DOHH2 (cell line): ENCODE results near the gene TTYH1.
A peak's percentile ranks its signal among the peaks of the same experiment; 100 is the strongest.

ENCODE experiments used
- H3F3A ChIP-seq: fragments of 200-600 bp; sonication (generic), shearing (Covaris generic); 2 replicates; pipeline ENCODE4 v1.6.0; 2016; ENCODE audit warnings: antibody characterized with exemption, mild to moderate bottlenecking; ENCODE audit not compliant: control insufficient read depth, insufficient read depth
- H3K27ac ChIP-seq: fragments of 200-600 bp; sonication (generic); 2 replicates; pipeline ENCODE4 v1.5.1; 2014; ENCODE audit warnings: low read depth, mild to moderate bottlenecking, low read length, moderate library complexity
- H3K27me3 ChIP-seq: fragments of 200-600 bp; sonication (generic); 2 replicates; pipeline ENCODE4 v1.6.1; 2014; ENCODE audit warnings: mild to moderate bottlenecking, low read length, mixed read lengths; ENCODE audit not compliant: control insufficient read depth
- H3K36me3 ChIP-seq: fragments of 200-600 bp; sonication (generic); 2 replicates; pipeline ENCODE4 v1.6.1; 2014; ENCODE audit warnings: mild to moderate bottlenecking, low read length, moderate library complexity, mixed read lengths; ENCODE audit not compliant: control insufficient read depth
- H3K4me1 ChIP-seq: fragments of 200-600 bp; sonication (generic); 2 replicates; pipeline ENCODE4 v1.6.1; 2014; ENCODE audit warnings: mild to moderate bottlenecking, low read length, mixed read lengths; ENCODE audit not compliant: control insufficient read depth
- H3K4me2 ChIP-seq: fragments of 200-600 bp; sonication (generic); 2 replicates; pipeline ENCODE4 v1.6.0; 2014; ENCODE audit warnings: mild to moderate bottlenecking, low read length, moderate library complexity
- H3K4me3 ChIP-seq: fragments of 200-600 bp; sonication (generic); 2 replicates; pipeline ENCODE4 v1.5.1; 2014; ENCODE audit warnings: mild to moderate bottlenecking, low read length, mixed read lengths
- H3K79me2 ChIP-seq: fragments of 200-600 bp; sonication (generic); 2 replicates; pipeline ENCODE4 v1.6.1; 2014; ENCODE audit warnings: mild to moderate bottlenecking, low read length, mixed read lengths; ENCODE audit not compliant: control insufficient read depth
- H3K9me2 ChIP-seq: fragments of 200-600 bp; sonication (generic); replicated peaks from 2 replicates; pipeline ENCODE4 v1.6.1; 2014; ENCODE audit warnings: mild to moderate bottlenecking, low read length, mixed read lengths; ENCODE audit not compliant: control insufficient read depth
- H3K9me3 ChIP-seq: fragments of 200-600 bp; sonication (generic); 2 replicates; pipeline ENCODE4 v1.6.1; 2014; ENCODE audit warnings: antibody characterized with exemption, low read length, mixed read lengths; ENCODE audit not compliant: control insufficient read depth, insufficient read depth
- H4K20me1 ChIP-seq: fragments of 200-600 bp; sonication (generic); 2 replicates; pipeline ENCODE4 v1.6.0; 2014; ENCODE audit warnings: low read depth, mild to moderate bottlenecking, antibody characterized with exemption, low read length, moderate library complexity; ENCODE audit not compliant: control insufficient read depth, insufficient read depth
- EZH2phosphoT487 ChIP-seq: fragments of 200-600 bp; sonication (generic); IDR thresholded peaks from 2 replicates; pipeline ENCODE4 v1.6.1; 2017; ENCODE audit warnings: borderline replicate concordance, mild to moderate bottlenecking, antibody characterized with exemption, low read length, moderate library complexity, mixed read lengths
- TF ChIP-seq, protein P1 (sequence below): fragments of 200-600 bp; sonication (generic); IDR thresholded peaks from one replicate; pipeline ENCODE4 v1.5.1; 2014; ENCODE audit warnings: antibody characterized with exemption, mild to moderate bottlenecking, low read depth, low read length; ENCODE audit not compliant: poor library complexity, severe bottlenecking

TTYH1 gene

DNA sequence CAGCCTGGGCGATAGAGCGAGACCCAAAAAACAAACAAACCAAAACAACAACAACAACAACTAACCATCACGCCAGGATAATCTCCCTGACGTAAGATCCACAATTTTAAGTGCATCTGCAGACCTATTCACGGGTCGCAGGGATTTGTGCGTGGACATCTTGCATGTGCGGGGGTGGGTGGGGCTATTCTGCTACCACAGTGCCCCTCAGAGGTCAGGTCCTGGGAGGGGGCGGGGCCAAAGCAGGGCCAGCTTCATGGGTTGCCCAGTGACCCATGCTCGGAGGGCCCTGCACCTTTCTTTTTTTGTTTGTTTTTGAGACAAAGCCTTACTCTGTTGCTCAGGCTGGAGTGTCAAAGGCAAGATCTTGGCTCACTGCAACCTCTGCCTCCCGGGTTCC is 60.4 kb downstream of the TTYH1 start:
- Histone ChIP-seq H3K4me1 (peaks cover 6% of the 10 kb centered on the region), H3F3A (no peaks in the 10 kb centered on the region), H3K4me2 (no peak overlapping the region), H3K9me3 (no peaks in the 10 kb centered on the region), H4K20me1 (no peaks in the 10 kb centered on the region), H3K79me2 (no peaks in the 10 kb centered on the region), H3K9me2 (no peaks in the 10 kb centered on the region), H3K27me3 (peaks cover 20% of the 10 kb centered on the region), H3K27ac (no peak overlapping the region), H3K36me3 (no peaks in the 10 kb centered on the region), H3K4me3 (no peak overlapping the region)
- TF ChIP-seq, protein P1, sequence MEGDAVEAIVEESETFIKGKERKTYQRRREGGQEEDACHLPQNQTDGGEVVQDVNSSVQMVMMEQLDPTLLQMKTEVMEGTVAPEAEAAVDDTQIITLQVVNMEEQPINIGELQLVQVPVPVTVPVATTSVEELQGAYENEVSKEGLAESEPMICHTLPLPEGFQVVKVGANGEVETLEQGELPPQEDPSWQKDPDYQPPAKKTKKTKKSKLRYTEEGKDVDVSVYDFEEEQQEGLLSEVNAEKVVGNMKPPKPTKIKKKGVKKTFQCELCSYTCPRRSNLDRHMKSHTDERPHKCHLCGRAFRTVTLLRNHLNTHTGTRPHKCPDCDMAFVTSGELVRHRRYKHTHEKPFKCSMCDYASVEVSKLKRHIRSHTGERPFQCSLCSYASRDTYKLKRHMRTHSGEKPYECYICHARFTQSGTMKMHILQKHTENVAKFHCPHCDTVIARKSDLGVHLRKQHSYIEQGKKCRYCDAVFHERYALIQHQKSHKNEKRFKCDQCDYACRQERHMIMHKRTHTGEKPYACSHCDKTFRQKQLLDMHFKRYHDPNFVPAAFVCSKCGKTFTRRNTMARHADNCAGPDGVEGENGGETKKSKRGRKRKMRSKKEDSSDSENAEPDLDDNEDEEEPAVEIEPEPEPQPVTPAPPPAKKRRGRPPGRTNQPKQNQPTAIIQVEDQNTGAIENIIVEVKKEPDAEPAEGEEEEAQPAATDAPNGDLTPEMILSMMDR: no peak
- no peak for TF ChIP-seq EZH2phosphoT487

GRCh38 chr19:54477650-54478049 is 62.4 kb downstream of the TTYH1 start:
- TF ChIP-seq EZH2phosphoT487: no peak
- TF ChIP-seq, protein P1: peak; percentile 12
- no peaks in the 10 kb centered on the region; the same call in 1 of the 2 replicates for H4K20me1 ChIP-seq
- H3K27me3 ChIP-seq: peaks cover 12% of the 10 kb centered on the region; the same call in 1 of the 2 replicates
- H3K4me3 ChIP-seq: no peak overlapping the region
- H3K9me3 ChIP-seq: no peaks in the 10 kb centered on the region
- H3K27ac ChIP-seq: no peak overlapping the region
- H3K9me2 ChIP-seq: no peaks in the 10 kb centered on the region
- no peaks in the 10 kb centered on the region for H3F3A ChIP-seq
- no peaks in the 10 kb centered on the region for H3K36me3 ChIP-seq
- H3K4me2 ChIP-seq: no peak overlapping the region
- H3K4me1 ChIP-seq: peaks cover 14% of the 10 kb centered on the region
- H3K79me2 ChIP-seq: no peaks in the 10 kb centered on the region

- Histone ChIP-seq H3K4me1 (peaks cover 13% of the 10 kb centered on the region), H3K36me3 (no peaks in the 10 kb centered on the region), H3K27me3 (peaks cover 12% of the 10 kb centered on the region), H3K4me3 (no peak overlapping the region), H3K9me2 (no peaks in the 10 kb centered on the region), H3K79me2 (no peaks in the 10 kb centered on the region), H4K20me1 (no peaks in the 10 kb centered on the region; the same call in 1 of the 2 replicates), H3F3A (no peaks in the 10 kb centered on the region), H3K27ac (no peak overlapping the region), H3K9me3 (no peaks in the 10 kb centered on the region), H3K4me2 (no peak overlapping the region)
- no peak for TF ChIP-seq EZH2phosphoT487
- TF ChIP-seq, protein P1: peak; percentile 75
Observed at GRCh38 chr19:54478677-54479266, 63.5 kb downstream of the TTYH1 start.
